GM18508 (cell line): ENCODE results near the gene MOB2.
"Not testable (repeated sequence)": the region's sequence is repeated elsewhere in the genome, so short reads cannot be mapped to it uniquely, and the experiment has no call there.

Source experiments
- ATAC-seq: cut with Tn5 transposase; IDR thresholded peaks from one replicate; pipeline ENCODE4 v1.9.1; 2021; ENCODE audit warnings: moderate number of reproducible peaks; ENCODE audit not compliant: insufficient read depth, unreplicated experiment

MOB2 gene

DNA sequence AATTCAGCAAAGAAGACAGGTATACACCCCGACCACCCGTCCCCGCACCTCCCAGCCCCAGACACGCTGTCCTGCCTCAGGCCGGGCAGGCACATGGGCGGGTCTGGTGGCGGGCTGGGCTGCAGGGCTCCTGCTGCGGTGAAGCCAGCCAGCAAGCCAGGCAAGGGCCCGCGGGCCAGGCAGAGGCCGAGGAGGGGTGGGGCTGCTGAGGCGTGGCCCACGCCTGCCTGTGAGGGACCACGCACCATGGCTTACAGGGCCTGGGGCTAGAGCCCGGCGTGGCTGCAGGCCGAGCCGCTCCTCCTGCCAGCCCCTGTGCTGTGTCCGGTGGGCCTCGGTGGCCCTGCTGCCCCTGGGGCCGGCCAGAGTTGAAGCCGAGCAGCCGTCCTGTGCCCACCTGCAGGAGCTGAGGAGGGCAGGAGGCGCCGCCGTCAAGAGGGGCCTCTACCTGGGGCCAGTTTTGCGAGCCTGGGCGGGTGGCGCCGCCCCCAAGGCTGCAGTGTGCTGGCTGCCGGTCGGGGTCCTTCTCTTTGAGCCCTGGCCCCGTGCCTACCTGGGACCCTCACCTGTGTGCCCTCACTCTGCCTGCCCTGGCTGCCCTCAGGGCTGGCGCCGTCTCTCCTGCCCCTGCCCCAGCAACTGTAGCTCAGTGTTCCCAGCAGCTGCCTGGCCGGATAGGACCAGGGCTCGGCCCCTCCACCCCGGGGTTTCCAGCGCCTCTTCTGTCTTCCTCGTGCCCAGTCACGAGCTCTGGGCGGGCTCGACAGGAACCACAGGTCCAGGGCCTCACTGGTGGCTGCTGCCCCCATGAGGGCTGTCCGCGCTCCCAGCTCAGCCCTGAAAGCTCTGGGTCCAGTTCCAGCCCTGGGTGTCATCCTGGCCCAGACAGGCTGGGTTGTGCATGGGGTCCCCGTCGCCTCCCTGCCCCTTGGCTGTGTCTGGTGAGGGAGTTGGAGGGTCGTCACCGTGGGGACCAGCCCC lies 38.4 kb downstream of the MOB2 start:
- no peak for ATAC-seq

DNA sequence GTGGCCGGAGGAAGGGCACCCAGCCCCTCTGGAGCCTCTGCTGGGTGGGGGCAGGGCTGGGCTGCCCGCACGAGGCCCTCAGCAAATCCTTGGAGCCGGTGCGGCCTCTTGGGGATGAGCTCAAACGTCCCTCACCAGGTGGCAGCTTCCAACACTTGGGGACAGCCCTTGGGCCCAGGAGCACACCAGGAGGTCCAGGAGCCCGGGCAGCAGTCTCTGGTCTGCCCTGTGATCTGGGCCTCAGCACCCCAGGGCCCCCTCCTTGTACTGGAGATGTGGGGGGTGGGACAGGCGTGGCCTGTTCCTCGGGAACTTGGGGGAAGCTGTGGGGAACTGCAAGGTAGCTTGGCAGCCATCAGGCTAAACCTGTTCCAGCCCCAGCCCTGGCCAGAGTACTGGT lies 40.0 kb downstream of the MOB2 start:
- no peak for ATAC-seq

DNA sequence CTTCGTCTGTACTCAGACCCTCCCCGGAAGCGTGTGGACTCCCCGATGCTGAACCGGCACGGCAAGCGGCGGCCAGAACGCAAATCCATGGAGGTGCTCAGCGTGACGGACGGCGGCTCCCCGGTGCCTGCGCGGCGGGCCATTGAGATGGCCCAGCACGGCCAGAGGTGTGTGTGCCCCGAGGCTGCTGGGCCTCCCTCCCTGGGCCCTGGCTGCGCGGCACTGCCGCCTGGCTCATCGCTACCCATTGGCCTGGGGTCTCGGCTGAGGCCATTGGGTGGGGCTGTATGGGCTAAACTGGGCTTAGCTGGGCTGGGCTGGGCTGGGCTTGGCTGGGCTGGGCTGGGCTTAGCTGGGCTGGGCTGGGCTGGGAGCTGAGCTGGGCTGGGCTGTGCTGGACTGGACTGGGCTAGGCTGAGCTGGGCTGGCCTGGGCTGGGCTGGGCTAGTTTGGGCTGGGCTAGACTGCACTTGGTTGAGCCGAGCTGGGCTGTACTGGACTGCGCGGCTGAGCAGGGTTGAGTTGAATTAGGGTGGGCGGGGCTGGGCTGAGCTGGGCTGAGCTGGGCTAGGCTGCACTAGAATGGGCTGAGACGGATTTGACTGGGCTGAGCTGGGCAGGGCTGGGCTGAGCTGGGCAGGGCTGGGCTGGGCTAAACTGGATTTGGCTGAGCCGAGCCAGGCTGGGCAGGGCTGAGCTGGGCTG lies 40.7 kb downstream of the MOB2 start:
- ATAC-seq = no peak

DNA sequence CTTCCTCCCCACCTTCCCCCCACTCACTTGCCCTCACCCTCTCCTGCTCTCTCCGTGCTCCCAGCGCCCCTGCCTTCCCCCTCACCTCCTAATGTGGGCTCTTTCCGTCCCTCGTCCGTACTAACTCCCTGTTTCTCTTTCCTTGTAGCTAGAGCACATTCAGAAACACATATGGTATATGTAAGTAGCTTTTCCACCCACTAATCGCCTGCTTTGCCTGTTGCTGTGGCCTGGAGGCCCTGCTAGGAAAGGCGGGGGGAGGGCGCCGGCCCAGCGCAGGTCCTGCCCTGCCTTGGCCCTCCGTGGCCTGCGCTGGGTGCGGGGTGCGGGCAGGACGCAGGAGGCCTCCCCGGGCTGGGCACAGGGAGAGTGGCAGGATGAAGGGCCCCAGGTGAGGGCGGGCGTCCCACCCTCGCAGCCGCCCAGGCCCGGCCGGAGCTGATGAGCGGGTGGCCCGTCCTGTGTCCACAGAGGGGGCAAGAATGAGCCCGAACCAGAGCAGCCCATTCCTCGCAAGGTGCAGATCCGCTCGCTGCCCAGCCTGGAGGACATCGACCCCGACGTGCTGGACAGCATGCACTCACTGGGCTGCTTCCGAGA lies 41.7 kb downstream of the MOB2 start:
- no peak for ATAC-seq

DNA sequence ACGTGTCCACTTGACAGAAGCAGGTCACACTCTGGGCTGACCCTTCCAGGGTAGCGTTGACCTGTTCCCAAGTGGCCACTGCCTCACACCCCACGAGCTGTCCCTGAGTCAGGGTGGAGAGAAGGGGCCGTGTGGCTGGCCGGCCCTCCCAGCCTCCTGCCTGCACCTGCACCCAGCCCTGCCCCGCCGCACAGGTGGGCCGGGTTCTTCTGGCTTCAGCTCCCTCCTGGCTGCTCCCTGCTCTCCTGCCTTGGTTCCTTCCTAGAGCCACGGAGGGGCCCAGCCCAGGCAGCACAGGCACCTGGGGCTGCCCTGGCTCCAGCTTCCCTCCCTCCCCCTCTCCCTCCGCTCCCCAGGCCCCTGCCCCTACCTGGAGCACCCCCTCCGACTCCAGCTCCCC lies 42.3 kb downstream of the MOB2 start:
- no peak for ATAC-seq

DNA sequence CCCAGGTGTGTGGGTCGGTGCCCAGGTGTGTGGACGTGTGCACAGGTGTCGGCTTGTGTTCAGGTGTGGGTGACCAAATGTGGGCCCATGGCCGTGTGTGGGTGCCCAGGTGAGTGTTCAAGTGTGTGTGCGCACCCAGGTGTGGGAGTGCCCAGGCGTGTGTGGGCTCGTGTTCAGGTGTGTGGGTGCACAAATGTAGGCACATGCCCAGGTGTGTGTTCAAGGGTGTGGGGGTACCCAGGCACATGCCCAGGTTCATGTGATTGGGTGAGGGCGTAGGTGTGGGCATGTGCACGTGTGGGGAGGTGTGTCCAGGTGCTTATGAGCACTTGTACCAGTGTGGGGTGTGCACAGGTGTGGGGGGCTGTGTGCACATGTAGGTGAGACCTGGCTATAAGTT lies 42.8 kb downstream of the MOB2 start:
- no peak for ATAC-seq

DNA sequence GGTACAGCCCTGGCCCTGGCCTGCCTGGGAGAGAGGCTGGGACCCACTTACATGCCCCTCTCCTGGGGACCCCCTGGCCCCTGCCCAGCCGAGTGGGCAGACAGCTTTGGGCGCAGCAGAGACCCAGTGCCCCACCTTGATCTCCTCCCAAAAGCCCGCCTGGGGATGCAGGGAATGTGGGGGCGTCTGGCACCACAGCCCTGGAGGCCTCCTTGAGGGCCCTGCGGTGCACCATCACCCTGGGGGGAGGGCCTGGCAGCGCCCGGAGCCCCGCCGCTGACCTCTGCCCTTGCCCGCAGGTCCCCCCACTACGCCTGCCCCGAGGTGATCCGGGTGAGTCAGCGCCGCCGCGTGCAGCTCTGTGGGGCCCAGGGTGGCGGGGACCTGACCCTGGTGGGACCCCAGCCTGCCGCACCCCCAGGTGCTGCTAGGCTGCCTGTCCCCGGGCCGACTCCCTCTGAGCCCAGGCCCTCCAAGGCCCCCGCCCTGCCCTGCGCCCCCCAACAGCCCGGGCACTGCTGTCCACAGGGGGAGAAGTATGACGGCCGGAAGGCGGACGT lies 43.7 kb downstream of the MOB2 start:
- ATAC-seq = no peak

DNA sequence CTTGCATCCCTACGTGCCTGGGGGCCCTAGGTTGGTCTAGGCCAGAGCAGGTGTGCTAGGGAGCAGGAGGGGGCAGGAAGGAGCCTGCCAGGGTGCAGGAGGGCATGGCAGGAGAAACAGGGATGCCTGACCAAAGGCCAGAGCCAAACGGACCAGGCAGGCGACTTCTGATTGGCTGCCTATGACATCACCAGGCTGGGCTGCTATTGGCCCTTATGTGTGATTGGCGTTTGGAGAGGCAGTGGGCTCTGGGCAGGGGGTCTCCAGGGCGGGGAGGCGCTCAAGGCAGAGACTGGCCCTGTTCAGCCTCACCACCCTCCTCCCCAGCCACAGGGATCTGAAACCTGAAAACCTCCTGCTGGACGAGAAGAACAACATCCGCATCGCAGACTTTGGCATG lies 44.4 kb downstream of the MOB2 start:
- ATAC-seq = no peak

DNA sequence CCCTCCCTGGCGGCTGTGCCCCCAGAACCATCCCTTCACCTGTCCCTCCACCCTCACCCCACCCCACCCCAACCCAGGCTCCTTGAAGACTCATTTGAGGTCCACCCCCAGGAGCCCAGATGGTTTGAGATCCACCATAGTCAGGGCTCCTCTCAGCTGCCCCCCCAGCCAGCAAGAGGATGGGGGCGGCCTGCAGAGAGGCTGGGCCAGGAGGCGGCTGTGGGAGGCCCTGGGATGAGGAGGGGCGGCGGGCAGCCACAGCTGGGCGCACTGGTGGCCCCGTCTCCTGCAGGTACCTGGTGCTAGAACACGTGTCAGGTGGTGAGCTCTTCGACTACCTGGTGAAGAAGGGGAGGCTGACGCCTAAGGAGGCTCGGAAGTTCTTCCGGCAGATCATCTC lies 46.1 kb downstream of the MOB2 start:
- ATAC-seq = no peak

DNA sequence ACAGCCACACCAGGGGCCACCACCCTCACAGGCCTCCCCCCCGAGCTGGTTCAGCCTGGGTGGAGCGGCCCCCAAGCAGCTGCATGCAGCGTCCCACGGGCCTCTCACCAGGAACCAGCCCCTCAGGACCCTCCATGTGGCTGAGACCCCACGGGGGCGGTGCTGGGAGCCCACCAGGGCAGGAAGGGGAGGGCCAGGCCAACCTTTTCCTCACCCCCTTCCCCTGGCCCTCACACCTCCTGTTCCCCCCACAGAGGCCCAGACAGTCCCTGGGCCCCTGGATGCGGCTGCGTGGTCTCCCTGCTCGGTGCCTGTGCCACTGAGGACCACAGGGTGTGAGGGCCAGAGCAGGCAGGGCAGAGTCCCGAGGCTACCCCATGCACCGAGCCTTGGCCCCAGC lies 46.5 kb downstream of the MOB2 start:
- no peak for ATAC-seq

DNA sequence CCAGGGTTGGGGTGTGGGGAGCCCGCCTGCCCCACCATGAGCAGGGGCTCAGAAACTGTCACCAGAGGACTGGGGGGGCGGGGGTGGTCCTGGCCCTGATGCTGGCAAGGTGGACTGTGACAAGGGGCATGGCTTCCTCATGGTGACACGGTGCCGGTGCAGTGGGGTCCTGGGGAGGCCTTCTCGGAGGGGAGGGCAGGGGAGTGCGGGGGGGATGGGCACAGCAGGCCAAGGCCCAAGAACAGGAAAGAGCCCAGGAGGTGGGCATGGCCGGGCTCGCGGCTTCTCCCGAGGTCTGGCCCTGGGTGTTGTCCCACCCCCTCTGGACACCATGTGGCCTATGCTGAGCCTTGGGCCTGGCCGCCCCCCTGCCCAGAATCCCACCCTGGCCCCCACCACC lies 47.2 kb downstream of the MOB2 start:
- ATAC-seq = no peak

DNA sequence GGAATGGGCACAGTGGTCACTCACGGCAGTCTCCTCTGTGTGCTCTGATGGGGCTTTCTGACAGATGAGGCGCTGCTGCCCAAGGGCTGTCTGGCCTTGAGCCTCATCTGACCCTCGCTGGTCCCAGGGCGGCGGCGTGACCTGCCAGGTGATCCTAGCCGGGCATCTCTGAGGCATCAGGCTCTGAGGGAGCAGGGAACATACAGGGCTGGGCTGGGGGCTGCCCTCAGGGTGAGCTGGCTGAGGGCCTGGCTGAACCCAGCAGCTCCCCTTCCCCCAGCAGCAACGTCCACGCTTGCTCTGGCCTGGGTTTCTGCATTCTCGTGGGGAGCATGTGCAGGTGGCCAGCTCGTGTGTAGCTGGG lies 47.6 kb downstream of the MOB2 start:
- ATAC-seq = no peak

DNA sequence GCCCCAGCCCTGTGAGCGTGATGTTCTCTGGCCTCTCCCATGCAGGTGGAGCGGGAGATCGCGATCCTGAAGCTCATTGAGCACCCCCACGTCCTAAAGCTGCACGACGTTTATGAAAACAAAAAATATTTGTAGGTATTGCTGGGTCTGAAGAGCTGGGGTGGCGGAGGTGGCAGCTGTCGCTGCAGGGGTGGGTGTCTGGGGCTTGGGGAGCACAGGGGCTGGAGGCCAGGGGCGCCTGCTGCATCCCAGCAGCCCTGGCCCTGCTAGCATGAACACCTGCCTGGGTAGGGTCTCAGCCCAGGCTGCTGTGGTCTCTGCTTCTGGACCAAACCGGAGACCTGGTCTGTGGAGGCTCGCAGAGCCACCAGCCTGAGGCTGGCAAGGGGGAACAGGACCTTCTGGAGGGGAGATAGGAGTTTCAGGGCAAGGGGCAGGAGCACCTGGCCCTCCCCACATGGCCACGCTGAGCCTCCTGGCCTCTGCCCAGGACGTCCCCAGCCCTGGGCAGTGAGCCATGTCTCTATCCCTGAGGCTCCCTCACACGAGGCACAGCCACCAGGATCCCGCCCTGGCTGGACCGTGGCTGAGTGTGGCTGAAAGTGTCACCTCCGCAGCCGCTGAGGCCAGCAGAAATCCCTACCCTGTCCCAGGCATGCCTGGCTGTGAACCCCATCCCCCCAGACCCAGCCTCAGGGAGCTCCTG lies 48.2 kb downstream of the MOB2 start:
- no peak for ATAC-seq

DNA sequence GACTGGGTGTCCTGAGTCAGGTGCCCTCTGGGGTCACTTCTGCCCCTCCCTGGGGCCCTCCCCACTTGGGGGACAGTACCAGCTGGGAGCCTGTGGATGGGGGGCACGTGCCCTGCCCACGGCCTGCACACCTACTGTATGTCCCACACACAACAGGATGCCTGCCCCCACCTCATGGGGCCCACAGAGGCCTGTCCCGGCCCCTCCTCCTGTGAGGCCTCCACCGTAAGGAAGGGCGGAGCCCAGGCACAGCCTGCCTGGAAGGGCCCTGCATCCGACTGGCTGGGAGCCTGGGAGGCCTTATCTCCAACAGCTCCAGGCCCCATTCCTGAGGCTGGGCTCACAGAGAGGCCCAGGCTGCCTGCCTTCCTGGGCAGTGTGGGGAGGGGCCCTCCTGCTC lies 49.1 kb downstream of the MOB2 start:
- no peak for ATAC-seq

DNA sequence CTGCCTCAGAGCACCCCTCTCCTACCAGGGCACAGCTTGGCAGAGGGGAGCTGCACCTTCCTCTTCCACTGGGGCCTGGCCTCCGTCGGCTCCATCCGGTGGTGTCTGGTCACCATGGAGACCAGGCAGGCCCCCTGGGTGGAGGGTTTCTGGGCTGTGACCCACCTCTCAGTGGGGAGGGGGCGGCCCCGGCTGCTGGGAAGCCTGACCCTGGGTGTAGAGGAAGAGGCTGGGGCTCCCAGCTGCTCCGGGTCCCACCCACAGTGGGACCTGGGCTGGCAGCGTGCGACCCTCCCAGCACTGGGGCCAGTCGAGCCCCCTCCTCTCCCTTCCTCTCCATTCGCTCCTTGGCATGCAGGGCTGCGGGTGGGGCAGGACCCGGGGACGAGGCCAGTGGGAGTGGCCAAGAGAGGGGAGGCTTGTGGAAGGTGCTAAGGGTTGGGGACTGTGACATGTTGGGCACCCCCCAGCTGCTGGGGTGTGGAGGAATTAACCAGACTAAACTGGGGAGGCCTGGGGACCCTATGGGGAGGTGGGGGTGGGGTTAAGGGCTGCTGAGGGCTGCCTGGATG lies 50.0 kb downstream of the MOB2 start:
- no peak for ATAC-seq

DNA sequence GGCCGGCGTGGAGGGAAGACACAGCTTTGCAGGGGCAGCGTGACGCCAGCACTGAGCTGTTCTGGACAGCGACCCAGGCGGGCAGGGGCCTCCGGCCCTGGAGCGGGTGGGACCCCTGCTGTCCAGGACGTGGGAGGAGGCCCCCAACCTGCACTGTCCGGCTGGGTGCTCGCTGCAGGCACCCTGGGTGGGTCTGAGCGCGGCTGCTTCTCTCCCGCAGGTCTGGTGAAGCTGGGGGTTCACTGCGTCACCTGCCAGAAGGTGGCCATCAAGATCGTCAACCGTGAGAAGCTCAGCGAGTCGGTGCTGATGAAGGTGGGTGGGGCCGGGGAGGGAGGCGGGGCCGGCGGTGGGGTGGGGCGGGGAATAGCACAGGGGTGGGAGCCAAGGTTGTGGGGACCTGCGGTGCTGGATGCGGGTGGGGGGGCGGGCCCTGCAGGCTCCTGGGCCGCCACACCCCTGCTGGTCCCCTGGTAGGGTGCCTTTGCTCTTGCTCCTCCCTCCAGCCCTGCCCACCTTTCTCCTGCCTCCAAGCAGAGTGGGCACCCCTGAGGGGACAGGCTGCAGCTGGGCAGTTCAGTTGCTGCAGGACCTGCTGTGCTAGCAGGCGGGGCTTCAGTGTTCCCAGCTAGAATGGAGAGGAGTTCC lies 50.6 kb downstream of the MOB2 start:
- no peak for ATAC-seq

DNA sequence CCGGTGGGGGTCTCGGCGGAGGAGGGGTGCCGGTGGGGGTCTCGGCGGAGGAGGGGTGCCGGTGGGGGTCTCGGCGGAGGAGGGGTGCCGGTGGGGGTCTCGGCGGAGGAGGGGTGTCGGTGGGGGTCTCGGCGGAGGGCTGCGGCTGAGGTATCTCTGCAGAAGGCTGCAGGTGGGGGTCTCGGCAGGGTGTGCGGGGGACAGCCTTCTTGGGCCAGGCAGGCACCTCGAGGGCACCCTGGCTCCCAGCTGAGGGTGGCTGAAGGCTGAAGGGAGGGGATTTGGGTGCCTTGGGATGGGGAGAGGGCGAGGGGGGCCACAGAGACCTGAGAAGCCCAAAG lies 51.1 kb downstream of the MOB2 start:
- not testable (repeated sequence) for ATAC-seq

DNA sequence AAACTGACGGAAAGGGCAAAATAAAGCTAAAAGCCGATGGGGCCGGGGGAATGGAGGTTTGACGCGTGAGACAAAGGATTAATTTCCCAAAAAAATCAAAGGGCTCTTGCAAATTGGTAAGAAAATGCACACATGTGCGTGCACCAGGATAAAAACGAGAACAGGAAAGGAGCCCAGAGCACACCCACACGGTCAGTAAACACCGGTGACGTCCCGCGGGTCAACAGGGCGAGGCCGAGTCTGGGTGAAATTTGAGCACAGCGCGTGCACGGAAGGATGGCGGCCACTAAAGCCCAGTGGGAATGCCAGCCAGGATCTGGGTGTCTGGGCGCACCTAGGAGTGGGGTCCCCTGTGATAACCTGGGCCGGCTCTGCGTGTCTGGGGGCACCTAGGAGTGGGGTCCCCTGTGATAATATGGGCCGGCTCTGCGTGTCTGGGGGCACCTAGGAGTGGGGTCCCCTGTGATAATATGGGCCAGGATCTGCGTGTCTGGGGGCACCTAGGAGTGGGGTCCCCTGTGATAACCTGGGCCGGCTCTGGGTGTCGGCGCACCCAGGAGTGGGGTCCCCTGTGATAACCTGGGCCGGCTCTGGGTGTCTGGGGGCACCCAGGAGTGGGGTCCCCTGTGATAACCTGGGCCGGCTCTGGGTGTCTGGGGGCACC lies 52.5 kb downstream of the MOB2 start:
- ATAC-seq = no peak

DNA sequence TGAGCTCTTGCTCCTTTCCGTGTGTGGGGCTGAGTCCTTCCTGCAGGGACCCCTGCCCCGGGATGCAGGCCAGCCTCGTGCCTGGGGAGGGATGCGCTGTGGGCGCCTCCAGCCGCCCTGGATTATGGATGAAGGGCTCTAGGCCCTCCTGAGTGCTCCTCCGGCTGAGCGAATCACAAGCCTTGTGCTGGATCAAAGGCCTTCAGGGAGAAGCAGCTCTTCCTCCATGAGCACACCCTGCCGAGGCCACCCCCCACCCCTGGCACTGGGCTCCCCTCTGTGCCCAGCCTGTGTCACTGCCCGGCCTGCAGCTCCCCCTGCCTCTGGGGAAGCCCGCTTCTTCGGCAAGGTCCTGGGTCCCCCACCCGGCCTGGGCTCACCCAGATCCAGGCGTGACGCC lies 53.0 kb downstream of the MOB2 start:
- no peak for ATAC-seq
